K562 (cell line): ENCODE results near the gene ELF1.

Experiments used
- ETS1 ChIP-seq: conservative IDR thresholded peaks from 2 replicates; pipeline ENCODE4 v1.6.1; 2011; ENCODE audit warnings: low read depth, mild to moderate bottlenecking, low read length; ENCODE audit not compliant: control insufficient read depth
- MXI1 ChIP-seq: IDR thresholded peaks from 2 replicates; pipeline ENCODE4 v1.6.1; 2011; ENCODE audit warnings: low read depth, mild to moderate bottlenecking, improper control_type of control experiment, low read length
- PTBP1 ChIP-seq: fragments of 200-400 bp; formaldehyde crosslinking; IDR thresholded peaks from 2 replicates; pipeline ENCODE4 v1.6.1; 2017; ENCODE audit warnings: low read depth, low read length

GRCh38 chr13:40961826-40962225, 57.3 kb downstream of the ELF1 start:
- TF ChIP-seq PTBP1 (no peak), ETS1 (no peak), MXI1 (no peak)
